Osteocyte (in vitro differentiated cells): Measurements from ENCODE around the gene PDZRN4. TPM values are rescaled to one million over a fixed set of nuclear protein-coding genes. Genes with fewer than 3 reads are reported as not detected.
"Not testable (repeated sequence)": the region's sequence is repeated elsewhere in the genome, so short reads cannot be mapped to it uniquely, and the experiment has no call there.

Experiments
- DNase-seq: peaks from one replicate; pipeline ENCODE4 v3.0.0; 2021; ENCODE audit warnings: mixed read lengths; ENCODE audit not compliant: unreplicated experiment; ENCODE audit errors: extremely low spot score
- H3K27ac Mint-ChIP-seq: one replicate; pipeline ENCODE4 v1.8.0; 2021; ENCODE audit warnings: mild to moderate bottlenecking, mixed read lengths; ENCODE audit not compliant: unreplicated experiment
- H3K27me3 Mint-ChIP-seq: one replicate; pipeline ENCODE4 v1.8.0; 2021; ENCODE audit warnings: mixed read lengths; ENCODE audit not compliant: unreplicated experiment
- H3K36me3 Mint-ChIP-seq: one replicate; pipeline ENCODE4 v1.8.0; 2021; ENCODE audit warnings: mixed read lengths; ENCODE audit not compliant: unreplicated experiment
- H3K4me1 Mint-ChIP-seq: one replicate; pipeline ENCODE4 v1.8.0; 2021; ENCODE audit warnings: mixed read lengths; ENCODE audit not compliant: unreplicated experiment
- H3K4me3 Mint-ChIP-seq: one replicate; pipeline ENCODE4 v1.8.0; 2021; ENCODE audit warnings: mild to moderate bottlenecking, moderate library complexity, mixed read lengths; ENCODE audit not compliant: unreplicated experiment
- H3K9me3 Mint-ChIP-seq: one replicate; pipeline ENCODE4 v1.8.0; 2021; ENCODE audit warnings: mixed read lengths; ENCODE audit not compliant: unreplicated experiment
- CTCF ChIP-seq: fragments of 200-600 bp; sonication (generic); IDR thresholded peaks from 2 replicates; pipeline ENCODE4 v1.5.0; 2021; ENCODE audit warnings: antibody characterized with exemption, mild to moderate bottlenecking, moderate library complexity
- total RNA-seq: library from RNA; stranded (reverse); gene quantifications from 2 replicates; pipeline ENCODE4 v1.2.1, GENCODE V29; 2021

Gene PDZRN4
- total RNA-seq, 1 donor from 2014 or later: not detected

- Mint-ChIP-seq H3K4me3 (no peak overlapping the region), H3K9me3 (no peaks in the 10 kb centered on the region), H3K27ac (no peak overlapping the region), H3K36me3 (no peaks in the 10 kb centered on the region), H3K27me3 (peaks cover 2% of the 10 kb centered on the region), H3K4me1 (no peaks in the 10 kb centered on the region)
- no peak for DNase-seq
- no peak for TF ChIP-seq CTCF
These were observed 114.9 kb downstream of the PDZRN4 start for GRCh38 chr12:41302979-41303403.

GRCh38 chr12:41304526-41304925 is 116.4 kb downstream of the PDZRN4 start:
- Mint-ChIP-seq H3K4me1 (no peaks in the 10 kb centered on the region), H3K9me3 (no peaks in the 10 kb centered on the region), H3K27me3 (peaks cover 2% of the 10 kb centered on the region), H3K36me3 (no peaks in the 10 kb centered on the region), H3K4me3 (no peak overlapping the region), H3K27ac (no peak overlapping the region)
- DNase-seq: no peak
- no peak for TF ChIP-seq CTCF

- Mint-ChIP-seq H3K27me3 (peaks cover 2% of the 10 kb centered on the region), H3K4me1 (no peaks in the 10 kb centered on the region), H3K4me3 (no peak overlapping the region), H3K36me3 (no peaks in the 10 kb centered on the region), H3K9me3 (no peaks in the 10 kb centered on the region), H3K27ac (no peak overlapping the region)
- no peak for DNase-seq
- no peak for TF ChIP-seq CTCF
These were observed 122.2 kb downstream of the PDZRN4 start for GRCh38 chr12:41310367-41310766.

DNA sequence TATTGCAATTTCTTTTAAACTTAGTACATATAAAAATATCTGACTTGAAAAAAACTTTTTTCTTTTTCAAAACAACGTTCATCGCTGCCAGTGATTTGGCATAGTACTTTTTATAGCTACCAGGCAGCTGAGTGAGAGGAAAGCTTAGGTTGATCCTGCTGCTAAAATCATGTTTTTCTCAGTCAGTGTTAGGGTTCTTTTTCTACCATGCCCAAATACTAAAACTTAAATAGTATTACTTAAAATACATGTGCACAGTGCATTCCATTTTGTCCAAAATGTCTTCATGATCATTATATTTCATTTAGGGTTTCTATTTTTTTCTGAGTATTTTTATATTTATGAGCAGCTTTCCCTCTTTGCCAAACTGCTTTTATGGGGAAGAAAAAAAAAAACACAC is 123.8 kb downstream of the PDZRN4 start:
- no peak overlapping the region for H3K4me3 Mint-ChIP-seq
- no peaks in the 10 kb centered on the region for H3K4me1 Mint-ChIP-seq
- no peak for TF ChIP-seq CTCF
- H3K27ac Mint-ChIP-seq: no peak overlapping the region
- no peaks in the 10 kb centered on the region for H3K27me3 Mint-ChIP-seq
- H3K9me3 Mint-ChIP-seq: no peaks in the 10 kb centered on the region
- DNase-seq: no peak
- no peaks in the 10 kb centered on the region for H3K36me3 Mint-ChIP-seq

- not testable (repeated sequence) for H3K9me3 Mint-ChIP-seq, H3K36me3 Mint-ChIP-seq, H3K27me3 Mint-ChIP-seq, H3K27ac Mint-ChIP-seq, H3K4me1 Mint-ChIP-seq, H3K4me3 Mint-ChIP-seq, DNase-seq
These were observed 124.3 kb downstream of the PDZRN4 start for GRCh38 chr12:41312451-41312850.

DNA sequence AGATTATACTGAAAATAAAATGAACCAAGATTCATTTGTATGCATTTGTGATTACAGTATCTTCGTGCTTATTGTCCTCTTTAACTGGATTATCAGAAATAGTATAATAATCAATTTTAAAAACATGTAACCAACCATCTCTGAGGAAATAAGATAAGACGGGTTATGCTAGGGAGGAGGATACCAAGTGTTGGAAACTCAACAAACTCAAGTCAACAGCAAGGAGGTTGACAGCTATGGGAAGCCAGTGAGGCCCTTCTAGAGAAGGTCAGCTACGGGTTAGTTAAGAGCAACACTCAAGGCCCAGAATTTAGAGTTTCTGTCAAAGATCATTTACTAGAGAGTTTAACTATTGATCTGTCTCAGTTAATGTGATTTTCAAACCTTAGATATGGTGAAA is 137.2 kb downstream of the PDZRN4 start:
- Mint-ChIP-seq H3K4me1 (no peaks in the 10 kb centered on the region), H3K36me3 (no peaks in the 10 kb centered on the region), H3K27ac (no peak overlapping the region), H3K4me3 (no peak overlapping the region), H3K9me3 (no peaks in the 10 kb centered on the region), H3K27me3 (no peaks in the 10 kb centered on the region)
- TF ChIP-seq CTCF: no peak
- no peak for DNase-seq
